ENCODE measurements around the gene DOHH.

GRCh38 chr19:3463714-3464586, 36.5 kb downstream of the DOHH start:
- no peak for TF ChIP-seq POLR2AphosphoS5 (IDR thresholded peaks at IDR 0.05; ENCODE audit: low read depth)
- no peak; a peak in 1 of 4 replicates for TF ChIP-seq CTCF (conservative IDR thresholded peaks at IDR 0.05; ENCODE audit: low read depth in 2 of 2)
